NCI-H526 (cell line): ENCODE results near the gene TRAPPC1.

Source experiments
- DNase-seq, 2 experiments: peaks; one replicate each; lab custom pipeline; 2025; lab: John Stamatoyannopoulos, UW

Gene TRAPPC1

GRCh38 chr17:7903154-7904103, 28.3 kb downstream of the TRAPPC1 start:
- no peak for DNase-seq

- DNase-seq, result peak; percentile 24 to 29
Observed at GRCh38 chr17:7897773-7898172, 34.0 kb downstream of the TRAPPC1 start.

- DNase-seq, result no peak
Observed at GRCh38 chr17:7897090-7897489, 34.7 kb downstream of the TRAPPC1 start.

GRCh38 chr17:7894866-7895265, 36.9 kb downstream of the TRAPPC1 start:
- no peak for DNase-seq

GRCh38 chr17:7894226-7894625, 37.5 kb downstream of the TRAPPC1 start:
- DNase-seq, result no peak

GRCh38 chr17:7893187-7893880, 38.4 kb downstream of the TRAPPC1 start:
- no peak for DNase-seq

- DNase-seq, result peak; percentile 63 to 70
Observed at GRCh38 chr17:7889166-7889955, 42.4 kb downstream of the TRAPPC1 start.

- peak; percentile 49 to 69 for DNase-seq
Observed at GRCh38 chr17:7888184-7888920, 43.4 kb downstream of the TRAPPC1 start, which contains the start of gene CHD3. CHD3 (plus strand) TSS chr17:7888789; CDS start chr17:7889001, 212 bp downstream.

- DNase-seq, result peak; percentile 86 to 95
Observed at GRCh38 chr17:7887482-7888183, 44.1 kb downstream of the TRAPPC1 start.

GRCh38 chr17:7887038-7887481, 44.7 kb downstream of the TRAPPC1 start:
- no peak for DNase-seq

GRCh38 chr17:7886227-7887037, 45.3 kb downstream of the TRAPPC1 start:
- peak in 1 of 2 experiments; percentile 51 for DNase-seq

- DNase-seq, result peak in 1 of 2 experiments; percentile 48
Observed at GRCh38 chr17:7885367-7886226, 46.1 kb downstream of the TRAPPC1 start.

GRCh38 chr17:7884581-7885366, 47.0 kb downstream of the TRAPPC1 start:
- DNase-seq, result no peak

GRCh38 chr17:7883781-7884386, 47.9 kb downstream of the TRAPPC1 start:
- DNase-seq, result peak in 1 of 2 experiments; percentile 27

- peak in 1 of 2 experiments; percentile 22 for DNase-seq
Observed at GRCh38 chr17:7882629-7883028, 49.1 kb downstream of the TRAPPC1 start.

GRCh38 chr17:7882068-7882467, 49.7 kb downstream of the TRAPPC1 start:
- DNase-seq, result peak; percentile 85 to 89

- DNase-seq, result no peak
Observed at GRCh38 chr17:7881276-7882054, 50.3 kb downstream of the TRAPPC1 start.
